GM06990 (cell line): Measurements from ENCODE around the gene PLPP4.
A peak's percentile ranks its signal among the peaks of the same experiment; 100 is the strongest.

Source experiments
- DNase-seq: peaks from one replicate; pipeline ENCODE4 v3.0.0-alpha.2; 2011; ENCODE audit not compliant: insufficient read length; ENCODE audit errors: extremely low read depth
- H3K27me3 ChIP-seq: replicated peaks from 2 replicates; pipeline ENCODE4 v1.6.0; 2011; ENCODE audit warnings: low read length; ENCODE audit not compliant: control insufficient read depth, insufficient read depth
- H3K36me3 ChIP-seq: 2 replicates; pipeline ENCODE4 v1.5.1; 2011; ENCODE audit warnings: low read length; ENCODE audit not compliant: control insufficient read depth, insufficient read depth
- H3K4me3 ChIP-seq: replicated peaks from 2 replicates; pipeline ENCODE4 v1.5.1; 2011; ENCODE audit warnings: low read depth, mild to moderate bottlenecking, control low read depth, low read length
- CTCF ChIP-seq: IDR thresholded peaks from 2 replicates; pipeline ENCODE4 v1.5.1; 2011; ENCODE audit warnings: low read length, control low read depth, mild to moderate bottlenecking, inconsistent platforms; ENCODE audit not compliant: insufficient read depth, poor library complexity, severe bottlenecking

Gene PLPP4

GRCh38 chr10:120429395-120429794 lies 27.6 kb upstream of the PLPP4 start:
- no peak for TF ChIP-seq CTCF
- no peaks in the 10 kb centered on the region for H3K36me3 ChIP-seq
- H3K4me3 ChIP-seq: no peak overlapping the region
- no peak for DNase-seq
- no peaks in the 10 kb centered on the region; the same call in none of the 2 replicates for H3K27me3 ChIP-seq

GRCh38 chr10:120431251-120431651 lies 25.8 kb upstream of the PLPP4 start:
- H3K36me3 ChIP-seq: no peaks in the 10 kb centered on the region
- no peak overlapping the region for H3K4me3 ChIP-seq
- TF ChIP-seq CTCF: no peak
- no peaks in the 10 kb centered on the region; the same call in none of the 2 replicates for H3K27me3 ChIP-seq
- no peak for DNase-seq

- Histone ChIP-seq H3K36me3 (no peaks in the 10 kb centered on the region), H3K4me3 (no peak overlapping the region), H3K27me3 (no peaks in the 10 kb centered on the region; the same call in none of the 2 replicates)
- TF ChIP-seq CTCF: no peak
- no peak for DNase-seq
Measured at GRCh38 chr10:120432209-120432608, 24.8 kb upstream of the PLPP4 start.

- H3K4me3 ChIP-seq: no peak overlapping the region
- no peaks in the 10 kb centered on the region for H3K36me3 ChIP-seq
- no peaks in the 10 kb centered on the region; the same call in none of the 2 replicates for H3K27me3 ChIP-seq
- DNase-seq: no peak
- TF ChIP-seq CTCF: no peak
Measured at GRCh38 chr10:120433141-120433540, 23.9 kb upstream of the PLPP4 start.

- TF ChIP-seq CTCF: peak; percentile 26
- Histone ChIP-seq H3K36me3 (no peaks in the 10 kb centered on the region), H3K27me3 (no peaks in the 10 kb centered on the region; the same call in 1 of the 2 replicates), H3K4me3 (no peak overlapping the region)
- DNase-seq: no peak
Measured at GRCh38 chr10:120436439-120437112, 20.5 kb upstream of the PLPP4 start.
